MCF 10A (cell line): Measurements from ENCODE around the gene VAMP8. TPM values are rescaled to one million over a fixed set of nuclear protein-coding genes. Genes with fewer than 3 reads are reported as not detected.

Experiments
- BruUV-seq: library from RNA; stranded (reverse); fragments of 400-500 nt; replicated peaks from 2 replicates; lab custom pipeline; 2021; lab: Mats Ljungman, UMichigan
- CTCF ChIA-PET: fragments of 300-600 bp; sonication (Branson Sonifier 250); formaldehyde crosslinking; extraction: SDS; loops from one replicate; lab custom pipeline; 2021; ENCODE audit warnings: antibody characterized with exemption, inconsistent platforms; lab: Yijun Ruan, JAX
- POLR2A ChIA-PET: fragments of 300-600, 350-650 bp; sonication (Branson Sonifier 250); formaldehyde crosslinking; extraction: SDS; loops from one replicate; lab custom pipeline; 2020; ENCODE audit warnings: antibody characterized with exemption, inconsistent platforms; lab: Yijun Ruan, JAX
- DNase-seq: peaks from one replicate; pipeline ENCODE4 v3.0.0-alpha.2; 2018; ENCODE audit not compliant: unreplicated experiment
- H3K27ac Mint-ChIP-seq: one replicate; pipeline ENCODE4 v1.8.0; 2022; ENCODE audit warnings: mild to moderate bottlenecking, low read depth, mixed read lengths; ENCODE audit not compliant: unreplicated experiment
- H3K27me3 Mint-ChIP-seq: one replicate; pipeline ENCODE4 v1.8.0; 2022; ENCODE audit warnings: mixed read lengths; ENCODE audit not compliant: insufficient read depth, unreplicated experiment
- H3K36me3 Mint-ChIP-seq: one replicate; pipeline ENCODE4 v1.8.0; 2022; ENCODE audit warnings: mild to moderate bottlenecking, moderate library complexity, mixed read lengths; ENCODE audit not compliant: insufficient read depth, unreplicated experiment
- H3K4me1 Mint-ChIP-seq: one replicate; pipeline ENCODE4 v1.8.0; 2022; ENCODE audit warnings: mixed read lengths; ENCODE audit not compliant: insufficient read depth, unreplicated experiment
- H3K4me3 Mint-ChIP-seq: one replicate; pipeline ENCODE4 v1.8.0; 2022; ENCODE audit warnings: mild to moderate bottlenecking, moderate library complexity, mixed read lengths; ENCODE audit not compliant: unreplicated experiment
- H3K9me3 Mint-ChIP-seq: one replicate; pipeline ENCODE4 v1.8.0; 2022; ENCODE audit warnings: mixed read lengths; ENCODE audit not compliant: unreplicated experiment
- CTCF ChIP-seq: fragments of 200-600 bp; IDR thresholded peaks from one replicate; pipeline ENCODE4 v1.8.0; 2022; ENCODE audit warnings: antibody characterized with exemption, mild to moderate bottlenecking; ENCODE audit not compliant: unreplicated experiment
- intact Hi-C: fragments of 100-400 bp; cut with micrococcal nuclease; formaldehyde crosslinking; loops from 2 replicates; pipeline ENCODE4 v1.14.1; 2022
- total RNA-seq: library from RNA; stranded (reverse); gene quantifications from 2 replicates; pipeline ENCODE4 v1.2.3, GENCODE V29; 2022

The VAMP8 gene
- total RNA-seq, 1 experiment from 2014 or later, result 56.0 TPM

GRCh38 chr2:85551698-85552678 lies 25.4 kb upstream of the VAMP8 start:
- Mint-ChIP-seq H3K36me3 (peaks cover 48% of the 10 kb centered on the region), H3K27ac (no peak overlapping the region), H3K4me3 (no peak overlapping the region), H3K9me3 (no peaks in the 10 kb centered on the region), H3K4me1 (peaks cover 1% of the 10 kb centered on the region), H3K27me3 (no peaks in the 10 kb centered on the region)
- ChIA-PET CTCF (interaction anchor here (0.6 to 12.7 kb wide), 29 partner anchors 8 to 263 kb away, joined by 3 to 293 read pairs (median 4); partner anchors contain the start of genes ELMOD3, GGCX, MAT2A and RETSAT), POLR2A (interaction anchor here (0.5 to 16.8 kb wide), 19 partner anchors 12 to 227 kb away, joined by 3 to 287 read pairs (median 4); partner anchors contain the start of genes MAT2A, RETSAT, RNF181 and SH2D6)
- peak; percentile 88 for DNase-seq
- intact Hi-C loops, result loop anchor here (1.0 to 5.0 kb wide), 3 partner anchors 132 to 240 kb away; no protein-coding TSS in a partner anchor
- TF ChIP-seq CTCF, result peak; percentile 87
- no TSS peak for BruUV-seq

- Mint-ChIP-seq H3K36me3 (peaks cover 48% of the 10 kb centered on the region), H3K4me1 (no peaks in the 10 kb centered on the region), H3K27me3 (no peaks in the 10 kb centered on the region), H3K27ac (no peak overlapping the region), H3K4me3 (no peak overlapping the region), H3K9me3 (no peaks in the 10 kb centered on the region)
- CTCF ChIA-PET, result interaction anchor here (0.6 to 12.7 kb wide), 6 partner anchors 13 to 198 kb away, joined by 4 to 293 read pairs (median 4); partner anchors contain the start of genes ELMOD3, MAT2A, RETSAT and SH2D6
- intact Hi-C loops, result loop anchor here (5.0 kb wide), 1 partner anchor 241 kb away; no protein-coding TSS in a partner anchor
- BruUV-seq, result no TSS peak
- DNase-seq, result no peak
- TF ChIP-seq CTCF, result no peak
- POLR2A ChIA-PET, result interaction anchor here (0.9 to 12.3 kb wide), 4 partner anchors 8 to 133 kb away, joined by 3 to 153 read pairs (median 4); partner anchors contain the start of genes GGCX, MAT2A and SH2D6
Measured at GRCh38 chr2:85553184-85553583, 24.2 kb upstream of the VAMP8 start.

- H3K9me3 Mint-ChIP-seq, result no peaks in the 10 kb centered on the region
- no peaks in the 10 kb centered on the region for H3K27me3 Mint-ChIP-seq
Measured at GRCh38 chr2:85554980-85555612, 22.3 kb upstream of the VAMP8 start.

More at GRCh38 chr2:85554980-85555612, 22.3 kb upstream of the VAMP8 start:
- H3K4me3 Mint-ChIP-seq, result no peak overlapping the region
- DNase-seq, result no peak
- H3K36me3 Mint-ChIP-seq, result peaks cover 43% of the 10 kb centered on the region
- no peak for TF ChIP-seq CTCF
- intact Hi-C loops, result loop anchor here (5.0 kb wide), 1 partner anchor 243 kb away; no protein-coding TSS in a partner anchor
- POLR2A ChIA-PET, result interaction anchor here (0.8 to 12.3 kb wide), 5 partner anchors 9 to 135 kb away, joined by 4 to 153 read pairs (median 13); partner anchors contain the start of genes MAT2A, SH2D6 and VAMP8
- H3K27ac Mint-ChIP-seq, result no peak overlapping the region
- CTCF ChIA-PET, result interaction anchor here (1.0 to 12.7 kb wide), 5 partner anchors 9 to 189 kb away, joined by 3 to 293 read pairs (median 5); partner anchors contain the start of gene SH2D6
- no TSS peak for BruUV-seq
- H3K4me1 Mint-ChIP-seq, result no peaks in the 10 kb centered on the region
